BE2C (cell line): Measurements from ENCODE around the gene GGPS1. TPM values are rescaled to one million over a fixed set of nuclear protein-coding genes. Genes with fewer than 3 reads are reported as not detected.
"Not testable (repeated sequence)": the region's sequence is repeated elsewhere in the genome, so short reads cannot be mapped to it uniquely, and the experiment has no call there.

Source experiments
- DNase-seq: peaks from one replicate; pipeline ENCODE4 v3.0.0-alpha.2; 2020
- H3K27me3 ChIP-seq: fragments of 250-450 bp; sonication (Bioruptor Pico); 2 replicates; pipeline ENCODE4 v1.5.1; 2020; ENCODE audit warnings: mild to moderate bottlenecking
- H3K36me3 ChIP-seq: fragments of 250-450 bp; sonication (Bioruptor Pico); 2 replicates; pipeline ENCODE4 v1.5.1; 2020; ENCODE audit warnings: mild to moderate bottlenecking
- H3K4me1 ChIP-seq: fragments of 250-450 bp; sonication (Bioruptor Pico); 2 replicates; pipeline ENCODE4 v1.5.1; 2020
- H3K4me3 ChIP-seq: 2 replicates; pipeline ENCODE4 v1.5.1; 2011; ENCODE audit warnings: low read depth, low read length
- H3K9me3 ChIP-seq: fragments of 250-450 bp; sonication (Bioruptor Pico); 2 replicates; pipeline ENCODE4 v1.5.1; 2020
- polyA plus RNA-seq: library from polyadenylated mRNA; unstranded; fragments of >200 nt; gene quantifications from one replicate; pipeline ENCODE4 v1.2.1, GENCODE V29; 2012; ENCODE audit warnings: low read depth, missing spikeins; ENCODE audit not compliant: insufficient read length, insufficient read depth
- TF ChIP-seq, protein P1 (sequence below): IDR thresholded peaks from 2 replicates; pipeline ENCODE4 v1.5.1; 2012; ENCODE audit warnings: mild to moderate bottlenecking, low read depth, low read length

Gene GGPS1
- 39.0 TPM for polyA plus RNA-seq

DNA sequence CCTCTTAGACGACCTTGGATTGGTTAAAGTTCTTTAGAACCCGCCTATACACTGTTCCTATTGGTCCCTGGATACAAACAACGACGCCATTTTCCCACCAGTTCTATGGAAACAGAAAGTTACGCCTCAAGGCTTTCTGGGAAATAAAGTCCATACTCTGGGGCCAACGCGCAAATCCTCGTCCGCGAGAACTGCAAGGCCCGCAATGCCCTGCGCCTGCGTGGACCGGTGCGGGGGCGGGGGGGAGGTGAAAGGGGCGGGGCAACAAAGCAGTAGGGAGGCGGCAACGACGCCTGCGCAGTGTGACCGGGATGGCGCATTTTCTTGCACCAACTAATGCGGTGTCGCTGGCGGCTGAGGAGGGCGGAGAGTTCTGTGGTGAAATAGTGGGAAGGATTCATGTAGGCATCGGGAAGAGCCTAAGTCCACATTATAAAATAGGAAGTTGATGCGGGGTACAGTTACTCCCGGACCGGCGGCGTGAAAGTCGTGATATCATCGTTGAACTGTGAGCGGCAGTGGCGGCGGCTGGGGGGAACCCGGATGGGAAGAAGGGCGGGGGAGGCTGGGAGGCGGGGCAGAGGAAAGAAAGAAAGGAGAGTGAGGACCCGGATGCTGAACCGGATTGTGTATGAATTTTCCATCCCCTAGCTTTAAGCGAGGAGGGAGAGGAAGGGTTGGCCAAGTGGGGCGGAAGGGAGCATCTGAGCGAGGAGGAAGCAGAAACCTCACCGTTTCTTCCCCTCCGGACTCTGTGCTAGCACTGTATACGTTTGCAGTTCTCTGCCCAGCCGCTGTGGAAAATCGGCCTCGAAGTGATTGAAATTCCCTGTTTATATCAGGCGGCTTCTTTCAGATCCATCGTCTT, at the start of gene GGPS1:
Gene GGPS1, plus strand, starts transcription at position 300 of the 868 bp plus-strand sequence. CDS start 6,695 bp downstream, outside the sequence.
- peak; percentile 97 for DNase-seq
- H3K4me3 ChIP-seq: peak within 1 kb of the TSS; percentile 93
- no peaks in the 10 kb centered on the region for H3K27me3 ChIP-seq
- TF ChIP-seq, protein P1, sequence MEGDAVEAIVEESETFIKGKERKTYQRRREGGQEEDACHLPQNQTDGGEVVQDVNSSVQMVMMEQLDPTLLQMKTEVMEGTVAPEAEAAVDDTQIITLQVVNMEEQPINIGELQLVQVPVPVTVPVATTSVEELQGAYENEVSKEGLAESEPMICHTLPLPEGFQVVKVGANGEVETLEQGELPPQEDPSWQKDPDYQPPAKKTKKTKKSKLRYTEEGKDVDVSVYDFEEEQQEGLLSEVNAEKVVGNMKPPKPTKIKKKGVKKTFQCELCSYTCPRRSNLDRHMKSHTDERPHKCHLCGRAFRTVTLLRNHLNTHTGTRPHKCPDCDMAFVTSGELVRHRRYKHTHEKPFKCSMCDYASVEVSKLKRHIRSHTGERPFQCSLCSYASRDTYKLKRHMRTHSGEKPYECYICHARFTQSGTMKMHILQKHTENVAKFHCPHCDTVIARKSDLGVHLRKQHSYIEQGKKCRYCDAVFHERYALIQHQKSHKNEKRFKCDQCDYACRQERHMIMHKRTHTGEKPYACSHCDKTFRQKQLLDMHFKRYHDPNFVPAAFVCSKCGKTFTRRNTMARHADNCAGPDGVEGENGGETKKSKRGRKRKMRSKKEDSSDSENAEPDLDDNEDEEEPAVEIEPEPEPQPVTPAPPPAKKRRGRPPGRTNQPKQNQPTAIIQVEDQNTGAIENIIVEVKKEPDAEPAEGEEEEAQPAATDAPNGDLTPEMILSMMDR: peak; percentile 26
- no peaks in the 10 kb centered on the region for H3K4me1 ChIP-seq
- no peaks in the 10 kb centered on the region for H3K9me3 ChIP-seq
- peaks cover 10% of the 10 kb centered on the region for H3K36me3 ChIP-seq

DNA sequence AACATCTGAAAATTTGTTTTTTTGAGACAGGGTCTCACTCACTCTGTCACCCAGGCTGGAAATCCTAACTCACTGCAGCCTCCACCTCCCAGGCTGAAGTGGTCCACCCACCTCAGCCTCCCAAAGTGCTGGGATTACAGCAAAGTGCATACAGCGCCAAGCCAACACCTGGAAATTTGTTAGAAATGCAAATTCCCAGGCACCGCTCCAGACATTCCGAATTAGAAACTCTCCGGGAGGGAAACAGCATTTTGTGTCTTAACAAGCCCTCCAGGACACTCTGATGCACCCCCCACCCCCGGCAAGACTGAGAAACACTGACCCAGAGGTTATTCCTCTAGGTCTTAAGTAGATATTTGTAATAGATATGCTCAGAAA, 49.5 kb upstream of the GGPS1 start:
- Histone ChIP-seq H3K4me1 (peaks cover 31% of the 10 kb centered on the region), H3K9me3 (no peaks in the 10 kb centered on the region), H3K36me3 (no peaks in the 10 kb centered on the region; the same call in 1 of the 2 replicates), H3K27me3 (no peaks in the 10 kb centered on the region), H3K4me3 (no peak overlapping the region)
- TF ChIP-seq, protein P1: no peak
- no peak for DNase-seq

DNA sequence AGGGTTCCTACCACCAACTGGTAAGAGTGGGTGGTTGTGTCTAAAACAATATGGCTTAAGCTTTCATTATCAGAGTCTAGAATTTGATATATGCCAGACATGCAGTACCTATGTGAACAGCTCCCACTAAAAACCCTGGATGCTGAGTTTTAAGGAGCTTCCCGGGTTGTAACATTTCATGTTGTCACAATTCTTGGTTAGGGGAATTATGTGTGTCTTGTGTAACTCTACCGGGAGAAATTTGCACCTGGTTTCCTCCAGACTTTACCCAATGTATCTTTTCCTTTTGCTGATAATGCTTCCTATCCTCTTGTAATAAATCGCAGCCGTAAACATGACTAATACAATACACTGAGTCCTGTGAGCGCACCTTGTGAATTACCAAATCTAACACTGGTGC, 48.7 kb upstream of the GGPS1 start:
- no peaks in the 10 kb centered on the region for H3K9me3 ChIP-seq
- no peak overlapping the region for H3K4me3 ChIP-seq
- H3K36me3 ChIP-seq: no peaks in the 10 kb centered on the region; the same call in 1 of the 2 replicates
- H3K27me3 ChIP-seq: no peaks in the 10 kb centered on the region
- DNase-seq: no peak
- peaks cover 30% of the 10 kb centered on the region for H3K4me1 ChIP-seq
- TF ChIP-seq, protein P1: no peak

DNA sequence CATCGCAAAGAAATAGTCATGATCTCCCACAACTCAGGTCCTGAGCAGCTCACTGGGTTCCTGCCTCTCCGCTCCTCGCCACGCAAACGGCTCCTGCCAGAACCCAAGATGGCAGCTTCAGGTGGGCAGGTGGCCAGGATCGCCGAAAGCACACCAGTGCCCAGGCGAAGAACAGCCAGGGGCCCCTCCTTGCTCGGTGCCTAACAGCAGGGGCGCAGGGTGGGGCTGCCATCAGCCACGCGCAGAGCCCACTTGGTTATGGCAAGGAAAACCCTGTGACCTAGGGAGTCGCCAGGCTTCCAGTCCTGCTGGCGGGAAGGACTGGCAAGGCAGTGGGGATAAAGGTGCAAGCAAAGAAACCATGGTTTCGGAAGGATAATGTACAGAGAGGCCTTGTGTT, 47.9 kb upstream of the GGPS1 start:
- no peaks in the 10 kb centered on the region; the same call in 1 of the 2 replicates for H3K36me3 ChIP-seq
- TF ChIP-seq, protein P1: no peak
- H3K4me1 ChIP-seq: peaks cover 22% of the 10 kb centered on the region
- no peaks in the 10 kb centered on the region for H3K27me3 ChIP-seq
- no peak for DNase-seq
- H3K4me3 ChIP-seq: no peak overlapping the region
- no peaks in the 10 kb centered on the region for H3K9me3 ChIP-seq

DNA sequence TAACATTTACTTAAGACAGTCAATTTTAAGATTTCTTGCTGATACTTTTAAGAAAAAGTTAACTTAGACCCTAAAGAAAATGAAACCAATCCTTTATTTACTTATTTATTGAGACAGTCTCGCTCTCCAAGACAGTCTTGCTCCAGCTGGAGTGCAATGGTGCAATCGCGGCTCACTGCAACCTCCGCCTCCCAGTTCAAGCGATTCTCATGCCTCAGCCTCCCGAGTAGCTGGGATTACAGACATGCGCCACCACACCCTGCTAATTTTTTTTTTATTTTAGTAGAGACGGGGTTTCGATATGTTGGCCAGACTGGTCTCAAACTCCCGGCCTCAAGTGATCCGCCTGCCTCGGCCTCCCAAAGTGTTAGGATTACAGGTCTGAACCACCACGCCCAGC, 44.7 kb upstream of the GGPS1 start:
- peaks cover 14% of the 10 kb centered on the region; the same call in 1 of the 2 replicates for H3K4me1 ChIP-seq
- not testable (repeated sequence) for H3K27me3 ChIP-seq, H3K4me3 ChIP-seq

DNA sequence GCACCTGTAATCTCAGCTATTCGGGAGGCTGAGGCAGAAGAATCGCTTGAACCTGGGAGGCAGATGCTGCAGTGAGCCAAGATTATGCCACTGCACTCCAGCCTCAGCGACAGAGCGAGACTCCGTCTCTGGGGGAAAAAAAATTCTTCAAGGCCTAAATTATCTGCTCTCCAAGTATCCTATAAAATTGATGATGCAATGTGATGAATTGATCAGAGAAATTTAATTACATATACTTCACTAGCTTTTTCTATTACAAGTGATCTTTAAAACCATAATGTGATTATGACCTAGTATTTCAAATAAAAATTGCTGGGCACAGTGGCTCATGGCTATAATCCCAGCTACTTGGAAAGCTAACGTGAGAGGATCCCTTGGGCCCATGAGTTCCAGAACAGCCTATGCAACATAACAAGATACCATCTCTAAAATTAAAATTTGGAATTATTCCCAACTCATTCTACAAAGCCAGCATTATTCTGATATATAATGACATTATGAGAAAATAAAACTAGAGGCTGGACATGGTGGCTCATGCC, 44.1 kb upstream of the GGPS1 start:
- DNase-seq: no peak
- no peak overlapping the region for H3K4me3 ChIP-seq
- H3K9me3 ChIP-seq: no peaks in the 10 kb centered on the region
- H3K27me3 ChIP-seq: no peaks in the 10 kb centered on the region
- H3K36me3 ChIP-seq: no peaks in the 10 kb centered on the region; the same call in 1 of the 2 replicates
- peaks cover 11% of the 10 kb centered on the region; the same call in 1 of the 2 replicates for H3K4me1 ChIP-seq
- TF ChIP-seq, protein P1: no peak

More for the DNA sequence above, 44.7 kb upstream of the GGPS1 start:
- not testable (repeated sequence) for H3K9me3 ChIP-seq, DNase-seq, H3K36me3 ChIP-seq
